NCI-H226 (cell line): Measurements from ENCODE around the gene MAPKAPK3.

Experiments used
- DNase-seq: peaks from one replicate; pipeline ENCODE4 v3.0.0-alpha.2; 2015

Gene MAPKAPK3

GRCh38 chr3:50617096-50617791 is at the start of gene MAPKAPK3:
MAPKAPK3 (plus strand) TSS chr3:50617151; CDS start chr3:50617566, 415 bp downstream.
- DNase-seq, result no peak

GRCh38 chr3:50567386-50568167 is 49.4 kb upstream of the MAPKAPK3 start, which contains the start of gene C3orf18:
C3orf18 (minus strand) TSS chr3:50567747; CDS start chr3:50565699, 2,048 bp downstream.
- peak; percentile 78 for DNase-seq

DNA sequence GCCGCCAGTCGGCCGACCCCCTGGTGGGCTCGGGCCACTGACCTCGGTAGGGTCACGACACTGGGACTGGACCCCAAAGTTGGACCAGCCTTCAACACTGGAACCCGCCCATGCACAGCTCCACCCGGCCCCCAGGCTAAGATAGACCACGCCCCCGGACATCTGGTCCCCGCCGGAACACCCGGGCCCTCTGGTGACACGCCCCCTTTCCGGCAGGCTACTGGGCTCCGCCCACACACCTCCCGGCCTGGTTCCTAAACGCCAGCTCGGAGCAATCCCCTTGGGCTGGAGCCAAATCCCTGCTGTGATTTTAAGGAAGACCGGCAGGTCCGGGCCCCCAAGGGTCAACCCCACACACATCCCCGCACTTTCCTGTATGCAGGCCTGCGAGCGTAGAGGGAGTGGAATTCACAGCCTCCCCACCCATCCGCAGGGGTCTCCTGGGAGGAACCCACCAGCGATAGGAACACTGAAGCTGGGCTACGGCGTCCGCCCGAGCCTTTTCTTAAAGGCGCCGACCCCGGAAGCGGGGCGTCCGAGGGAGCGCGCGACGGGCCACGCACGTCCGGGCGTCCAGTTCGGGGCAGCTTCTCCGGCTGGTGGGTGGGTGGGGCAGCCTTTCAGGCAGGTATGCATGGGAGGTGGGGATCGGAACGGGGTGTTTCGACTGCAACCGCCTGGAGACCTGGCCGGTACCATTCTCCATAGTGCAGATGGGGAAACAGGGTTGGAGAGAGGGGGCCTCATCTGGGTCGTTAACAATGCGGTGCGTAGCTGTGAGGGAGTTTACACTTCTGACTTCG is 47.8 kb upstream of the MAPKAPK3 start, which contains the start of gene HEMK1:
Gene HEMK1 (plus strand): TSS at position 576 of the 803 bp plus-strand sequence. CDS start 1,583 bp downstream, outside the sequence.
- peak; percentile 69 for DNase-seq

DNA sequence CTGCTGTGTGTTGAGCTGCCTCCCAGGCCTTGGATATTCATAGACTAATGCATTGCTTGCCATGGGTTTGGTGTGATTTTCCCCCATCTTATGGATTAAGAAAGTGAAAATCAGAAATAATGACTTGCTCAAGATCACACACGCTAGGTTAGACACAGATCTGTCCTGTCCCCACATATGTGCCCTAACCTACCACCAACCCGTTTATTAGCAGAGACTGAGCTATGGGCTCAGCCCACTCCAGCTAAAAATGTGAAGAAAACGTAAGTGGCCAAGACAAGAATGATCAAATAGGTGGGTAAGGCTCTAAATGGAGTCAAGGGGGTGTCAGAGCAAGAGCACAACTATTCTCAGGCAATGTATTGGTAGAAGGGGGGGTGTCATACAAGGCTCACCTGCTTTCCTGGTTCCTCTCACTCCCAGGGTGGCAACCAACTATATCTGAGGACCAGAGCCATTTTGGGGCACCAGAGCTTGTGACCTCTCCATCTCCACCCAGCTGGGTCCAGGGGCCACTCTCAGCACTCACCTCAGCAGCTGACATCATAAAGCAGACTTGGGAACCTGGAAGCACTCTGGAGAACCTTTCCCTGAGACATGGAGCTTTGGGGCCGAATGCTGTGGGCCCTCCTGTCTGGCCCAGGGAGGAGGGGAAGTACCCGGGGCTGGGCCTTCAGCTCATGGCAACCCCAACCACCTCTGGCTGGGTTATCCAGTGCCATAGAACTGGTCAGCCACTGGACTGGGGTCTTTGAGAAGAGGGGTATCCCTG is 46.3 kb upstream of the MAPKAPK3 start:
- no peak for DNase-seq

GRCh38 chr3:50571486-50571885 is 45.5 kb upstream of the MAPKAPK3 start:
- DNase-seq, result no peak

DNA sequence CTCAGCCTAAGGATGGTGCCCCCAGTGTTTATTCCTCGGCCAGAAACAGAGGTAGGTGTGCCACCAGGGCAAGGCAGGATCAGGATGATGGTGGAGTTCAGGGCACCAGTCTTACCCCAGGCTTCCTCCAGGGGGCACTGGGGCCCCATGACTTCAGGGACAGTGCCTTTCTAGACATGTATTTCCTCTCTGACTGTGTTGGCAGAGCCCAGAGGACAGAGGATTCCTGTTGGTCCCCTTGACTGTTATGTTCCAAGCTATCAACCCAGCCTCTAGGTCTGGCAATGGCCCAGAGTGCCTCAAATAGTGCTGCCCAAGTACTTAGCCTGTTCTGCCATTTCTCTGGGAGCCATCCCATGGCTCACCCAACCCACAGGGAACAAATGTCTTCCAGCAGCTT is 44.8 kb upstream of the MAPKAPK3 start:
- no peak for DNase-seq

- no peak for DNase-seq
These were observed 44.1 kb upstream of the MAPKAPK3 start for GRCh38 chr3:50572801-50573371.

GRCh38 chr3:50573566-50574443 is 43.1 kb upstream of the MAPKAPK3 start:
- DNase-seq, result no peak

GRCh38 chr3:50574444-50574831 is 42.5 kb upstream of the MAPKAPK3 start:
- DNase-seq, result no peak

DNA sequence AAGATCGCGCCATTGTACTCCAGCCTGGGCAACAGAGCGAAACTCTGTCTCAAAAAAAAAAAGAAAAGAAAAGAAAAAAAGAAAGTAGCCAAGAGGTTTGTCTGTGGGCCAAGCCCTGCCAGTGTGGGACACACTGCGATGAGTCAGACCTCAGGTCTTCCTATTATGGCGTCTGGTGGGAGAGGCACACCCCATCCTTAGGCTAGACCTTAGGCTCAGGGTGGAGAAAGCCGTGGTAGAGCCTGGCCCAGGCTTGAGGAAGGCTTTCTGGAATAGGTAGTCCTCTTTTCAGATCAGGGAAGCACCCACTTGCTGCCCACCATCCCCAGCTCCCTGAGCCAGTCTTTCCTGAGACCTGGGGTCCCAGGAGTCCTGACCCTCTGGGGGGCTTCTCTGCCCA is 41.6 kb upstream of the MAPKAPK3 start:
- DNase-seq, result no peak

GRCh38 chr3:50577348-50577747 is 39.6 kb upstream of the MAPKAPK3 start:
- DNase-seq, result no peak

- DNase-seq, result no peak
These were observed 36.1 kb upstream of the MAPKAPK3 start for GRCh38 chr3:50580683-50581458.

DNA sequence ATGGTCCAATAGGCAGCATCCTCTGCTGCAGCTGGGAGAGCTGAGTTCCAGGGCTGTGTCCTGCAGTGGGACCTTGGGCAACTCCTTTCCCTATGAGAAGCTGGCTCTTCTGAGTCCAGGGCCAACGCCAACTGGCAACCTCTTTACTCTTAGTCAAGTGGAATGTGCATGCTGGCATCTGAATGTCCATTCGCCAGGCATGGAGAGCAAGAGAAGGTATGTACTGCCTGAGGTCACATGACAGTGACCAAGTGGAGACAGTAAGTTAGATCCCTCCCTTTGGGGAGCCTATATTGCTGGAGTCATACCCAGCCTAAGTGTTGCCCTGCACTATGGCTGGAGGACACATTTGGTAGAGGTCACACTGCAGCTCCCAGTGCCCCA is 35.5 kb upstream of the MAPKAPK3 start:
- DNase-seq, result no peak

GRCh38 chr3:50582083-50582482 is 34.9 kb upstream of the MAPKAPK3 start:
- DNase-seq, result no peak

GRCh38 chr3:50583897-50584296 is 33.1 kb upstream of the MAPKAPK3 start:
- no peak for DNase-seq

DNA sequence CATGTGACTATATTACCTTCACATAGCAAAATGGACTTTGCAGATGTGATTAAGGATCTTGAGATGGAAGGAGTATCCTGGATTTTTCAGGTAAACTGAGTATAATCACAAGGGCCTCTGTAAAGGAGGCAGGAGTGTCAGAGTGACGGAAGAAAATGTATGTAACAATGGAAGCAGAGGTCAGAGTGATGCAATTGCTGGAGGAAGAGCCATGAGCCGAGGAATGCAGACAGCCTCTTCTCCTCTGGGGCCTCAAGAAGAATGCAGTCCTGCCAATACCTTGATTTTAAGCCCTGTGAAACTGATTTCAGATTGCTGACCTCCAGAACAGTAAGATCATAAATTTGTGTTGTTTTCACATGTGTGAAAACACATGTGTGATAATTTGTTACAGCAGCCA is 32.6 kb upstream of the MAPKAPK3 start:
- DNase-seq, result no peak

GRCh38 chr3:50585919-50586762 is 30.8 kb upstream of the MAPKAPK3 start:
- DNase-seq, result no peak

DNA sequence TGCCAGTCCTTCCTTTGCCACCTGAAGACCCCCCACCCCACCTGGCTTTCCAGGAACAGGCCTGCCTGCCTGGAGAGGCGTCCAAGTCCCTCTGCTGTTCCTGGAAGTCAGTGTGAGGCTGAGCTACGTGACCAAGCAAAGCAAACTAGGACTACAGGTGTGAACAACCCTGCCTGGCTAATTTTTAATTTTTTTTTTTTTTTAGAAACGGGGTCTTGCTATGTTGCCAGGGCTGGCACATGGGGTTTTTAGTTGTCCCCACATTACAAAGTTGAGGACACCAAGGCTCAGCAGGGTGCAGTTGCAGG is 30.2 kb upstream of the MAPKAPK3 start:
- no peak for DNase-seq

DNA sequence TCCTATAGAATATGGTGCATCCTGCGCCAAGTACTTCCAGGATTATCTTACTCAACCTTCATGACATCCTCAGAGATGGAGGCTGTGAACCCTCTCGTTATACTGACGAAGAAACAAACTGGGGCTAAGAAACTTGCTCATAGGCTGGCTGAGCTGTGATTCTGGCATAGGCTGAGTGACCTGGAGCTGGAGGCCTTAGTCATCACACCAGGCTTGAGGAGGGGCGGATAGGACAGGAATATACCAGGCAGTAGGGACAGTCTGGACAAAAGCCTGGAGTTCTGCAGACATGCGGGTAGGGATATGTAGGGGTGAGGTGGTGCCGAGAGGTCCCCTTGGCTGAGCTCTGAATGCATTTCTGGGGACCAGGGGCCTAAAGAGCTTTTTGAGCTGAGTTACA is 29.6 kb upstream of the MAPKAPK3 start:
- no peak for DNase-seq
